ENCODE data around the gene C1orf53.

C1orf53 gene

GRCh38 chr1:197862221-197862620 lies 40.2 kb upstream of the C1orf53 start:
- no peak overlapping the region for H3K9ac ChIP-seq (ENCODE audit: low read depth, low read length)
- no peak for DNase-seq
- TF ChIP-seq EZH2 (IDR thresholded peaks at IDR 0.05; ENCODE audit: borderline replicate concordance, low read depth, low read length, severe bottlenecking), result no peak
- no peak for TF ChIP-seq CTCF (IDR thresholded peaks at IDR 0.05; ENCODE audit: borderline replicate concordance, extremely low read depth, low read length, poor library complexity, severe bottlenecking)
- no peaks in the 10 kb centered on the region for H3K4me1 ChIP-seq (ENCODE audit: insufficient read depth, low read length)
- H3K4me2 ChIP-seq (ENCODE audit: insufficient read depth, low read length), result no peak overlapping the region
- no peaks in the 10 kb centered on the region for H3K9me3 ChIP-seq (ENCODE audit: insufficient read depth, low read length, severe bottlenecking)
- H3K36me3 ChIP-seq (ENCODE audit: insufficient read depth, low read length), result no peaks in the 10 kb centered on the region
- no peak overlapping the region for H3K4me3 ChIP-seq (ENCODE audit: low read depth in 1 of 2, low read length in 2 of 2)
- no peak for ATAC-seq (ENCODE audit: insufficient read depth, low read depth)
- H3K79me2 ChIP-seq (ENCODE audit: insufficient read depth, low read length), result no peaks in the 10 kb centered on the region
- no peaks in the 10 kb centered on the region for H3K27me3 ChIP-seq (ENCODE audit: insufficient read depth, low read length, poor library complexity)
- H2AFZ ChIP-seq (ENCODE audit: low read depth, low read length), result no peak overlapping the region
- H3K27ac ChIP-seq (ENCODE audit: low read length), result no peak overlapping the region
- no peaks in the 10 kb centered on the region for H4K20me1 ChIP-seq (ENCODE audit: insufficient read depth, low read length)

GRCh38 chr1:197862671-197863070 lies 39.8 kb upstream of the C1orf53 start:
- Histone ChIP-seq H3K27ac (ENCODE audit: low read length) (no peak overlapping the region), H3K4me3 (ENCODE audit: low read depth in 1 of 2, low read length in 2 of 2) (no peak overlapping the region), H4K20me1 (ENCODE audit: insufficient read depth, low read length) (no peaks in the 10 kb centered on the region), H2AFZ (ENCODE audit: low read depth, low read length) (no peak overlapping the region), H3K4me1 (ENCODE audit: insufficient read depth, low read length) (no peaks in the 10 kb centered on the region), H3K9me3 (ENCODE audit: insufficient read depth, low read length, severe bottlenecking) (no peaks in the 10 kb centered on the region), H3K79me2 (ENCODE audit: insufficient read depth, low read length) (no peaks in the 10 kb centered on the region), H3K4me2 (ENCODE audit: insufficient read depth, low read length) (no peak overlapping the region), H3K9ac (ENCODE audit: low read depth, low read length) (no peak overlapping the region), H3K27me3 (ENCODE audit: insufficient read depth, low read length, poor library complexity) (no peaks in the 10 kb centered on the region), H3K36me3 (ENCODE audit: insufficient read depth, low read length) (no peaks in the 10 kb centered on the region)
- no peak for ATAC-seq (ENCODE audit: insufficient read depth, low read depth)
- TF ChIP-seq CTCF (IDR thresholded peaks at IDR 0.05; ENCODE audit: borderline replicate concordance, extremely low read depth, low read length, poor library complexity, severe bottlenecking), result no peak
- TF ChIP-seq EZH2 (IDR thresholded peaks at IDR 0.05; ENCODE audit: borderline replicate concordance, low read depth, low read length, severe bottlenecking), result no peak
- DNase-seq, result no peak

- H3K27me3 ChIP-seq (ENCODE audit: insufficient read depth, low read length, poor library complexity), result no peaks in the 10 kb centered on the region
- ATAC-seq (ENCODE audit: insufficient read depth, low read depth) (no peak), DNase-seq (no peak)
- H3K27ac ChIP-seq (ENCODE audit: low read length), result no peak overlapping the region
- no peaks in the 10 kb centered on the region for H3K79me2 ChIP-seq (ENCODE audit: insufficient read depth, low read length)
- no peak overlapping the region for H3K9ac ChIP-seq (ENCODE audit: low read depth, low read length)
- no peak overlapping the region for H2AFZ ChIP-seq (ENCODE audit: low read depth, low read length)
- no peaks in the 10 kb centered on the region for H3K36me3 ChIP-seq (ENCODE audit: insufficient read depth, low read length)
- H3K4me3 ChIP-seq (ENCODE audit: low read depth in 1 of 2, low read length in 2 of 2), result no peak overlapping the region
- H3K4me1 ChIP-seq (ENCODE audit: insufficient read depth, low read length), result no peaks in the 10 kb centered on the region
- no peaks in the 10 kb centered on the region for H3K9me3 ChIP-seq (ENCODE audit: insufficient read depth, low read length, severe bottlenecking)
- H3K4me2 ChIP-seq (ENCODE audit: insufficient read depth, low read length), result no peak overlapping the region
- H4K20me1 ChIP-seq (ENCODE audit: insufficient read depth, low read length), result no peaks in the 10 kb centered on the region
- TF ChIP-seq CTCF (IDR thresholded peaks at IDR 0.05; ENCODE audit: borderline replicate concordance, extremely low read depth, low read length, poor library complexity, severe bottlenecking) (no peak), EZH2 (IDR thresholded peaks at IDR 0.05; ENCODE audit: borderline replicate concordance, low read depth, low read length, severe bottlenecking) (no peak)
These were observed 36.6 kb upstream of the C1orf53 start for GRCh38 chr1:197865809-197866208.

All from DND-41 (cell line).